GM23338 (cell line): ENCODE results near the gene NRCAM.

Experiments used
- CREB1 ChIP-seq: fragments of 250-450 bp; sonication (Bioruptor Pico); IDR thresholded peaks from 2 replicates; pipeline ENCODE4 v1.5.0; 2020; ENCODE audit warnings: low read depth, mild to moderate bottlenecking, moderate library complexity
- EZH2 ChIP-seq: fragments of 200-600 bp; sonication (generic); IDR thresholded peaks from one replicate; pipeline ENCODE4 v1.8.0; 2017; ENCODE audit warnings: antibody characterized with exemption, mild to moderate bottlenecking, low read depth; ENCODE audit not compliant: unreplicated experiment
- EZH2phosphoT487 ChIP-seq: fragments of 200-600 bp; sonication (generic); IDR thresholded peaks from one replicate; pipeline ENCODE4 v1.8.1; 2018; ENCODE audit warnings: antibody characterized with exemption; ENCODE audit not compliant: unreplicated experiment
- JUNB ChIP-seq: IDR thresholded peaks from one replicate; pipeline ENCODE4 v1.6.1; 2016; ENCODE audit warnings: antibody characterized with exemption; ENCODE audit not compliant: unreplicated experiment
- NANOG ChIP-seq: IDR thresholded peaks from 2 replicates; pipeline ENCODE4 v1.6.1; 2016; ENCODE audit warnings: antibody characterized with exemption, borderline replicate concordance
- POLR2AphosphoS5 ChIP-seq: IDR thresholded peaks from 2 replicates; pipeline ENCODE4 v1.6.1; 2016; ENCODE audit warnings: antibody characterized with exemption, low read depth
- ZNF114 ChIP-seq: fragments of 250-450 bp; sonication (Bioruptor Pico); IDR thresholded peaks from 2 replicates; pipeline ENCODE4 v1.5.0; 2020; ENCODE audit warnings: mild to moderate bottlenecking, moderate library complexity
- ZNF331 ChIP-seq: fragments of 250-450 bp; sonication (Bioruptor Pico); IDR thresholded peaks from 2 replicates; pipeline ENCODE4 v1.5.0; 2020; ENCODE audit warnings: low read depth, mild to moderate bottlenecking, moderate library complexity
- TF ChIP-seq, protein P1 (sequence below), 2 experiments: fragments of 200-600 bp in 1 of 2; sonication (generic) in 1 of 2; conservative IDR thresholded peaks; 2 replicates each; pipeline versions ENCODE4 v1.5.1 to v1.6.1; 2016 to 2017; ENCODE audit warnings: antibody characterized with exemption in 2 of 2, low read depth in 2 of 2, mild to moderate bottlenecking in 2 of 2, moderate library complexity in 1 of 2
- TF ChIP-seq, protein P2 (sequence below): IDR thresholded peaks from one replicate; pipeline ENCODE4 v1.6.1; 2018; ENCODE audit warnings: antibody characterized with exemption; ENCODE audit not compliant: unreplicated experiment
- TF ChIP-seq, protein P3 (sequence below): IDR thresholded peaks from 2 replicates; pipeline ENCODE4 v1.6.1; 2016; ENCODE audit warnings: antibody characterized with exemption

DNA sequence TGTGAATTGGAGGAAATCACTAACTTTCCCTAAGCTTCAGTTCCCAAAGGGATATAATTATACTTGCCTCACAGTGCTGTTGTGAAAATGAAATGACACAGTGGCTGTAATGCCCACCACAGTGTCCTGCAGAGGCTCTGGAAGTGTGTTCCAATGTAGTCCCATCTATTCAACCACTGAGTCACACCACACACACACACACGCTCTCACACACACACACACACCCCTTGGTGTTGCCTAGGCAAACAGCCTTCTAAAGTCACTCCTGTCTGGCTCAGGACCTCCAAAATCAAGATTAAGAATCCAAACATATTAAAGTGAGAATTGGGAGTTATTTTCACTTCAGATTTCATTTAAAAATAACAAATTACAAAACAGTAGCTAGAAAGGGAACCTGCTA lies 73.3 kb downstream of the NRCAM start:
- TF ChIP-seq, protein P1, sequence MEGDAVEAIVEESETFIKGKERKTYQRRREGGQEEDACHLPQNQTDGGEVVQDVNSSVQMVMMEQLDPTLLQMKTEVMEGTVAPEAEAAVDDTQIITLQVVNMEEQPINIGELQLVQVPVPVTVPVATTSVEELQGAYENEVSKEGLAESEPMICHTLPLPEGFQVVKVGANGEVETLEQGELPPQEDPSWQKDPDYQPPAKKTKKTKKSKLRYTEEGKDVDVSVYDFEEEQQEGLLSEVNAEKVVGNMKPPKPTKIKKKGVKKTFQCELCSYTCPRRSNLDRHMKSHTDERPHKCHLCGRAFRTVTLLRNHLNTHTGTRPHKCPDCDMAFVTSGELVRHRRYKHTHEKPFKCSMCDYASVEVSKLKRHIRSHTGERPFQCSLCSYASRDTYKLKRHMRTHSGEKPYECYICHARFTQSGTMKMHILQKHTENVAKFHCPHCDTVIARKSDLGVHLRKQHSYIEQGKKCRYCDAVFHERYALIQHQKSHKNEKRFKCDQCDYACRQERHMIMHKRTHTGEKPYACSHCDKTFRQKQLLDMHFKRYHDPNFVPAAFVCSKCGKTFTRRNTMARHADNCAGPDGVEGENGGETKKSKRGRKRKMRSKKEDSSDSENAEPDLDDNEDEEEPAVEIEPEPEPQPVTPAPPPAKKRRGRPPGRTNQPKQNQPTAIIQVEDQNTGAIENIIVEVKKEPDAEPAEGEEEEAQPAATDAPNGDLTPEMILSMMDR (conservative IDR thresholded peaks at IDR 0.05; ENCODE audit: low read depth in 2 of 2) = no peak
- no peak for TF ChIP-seq EZH2
- no peak for TF ChIP-seq EZH2phosphoT487
- no peak for TF ChIP-seq POLR2AphosphoS5
- TF ChIP-seq ZNF331 = no peak
- TF ChIP-seq, protein P2, sequence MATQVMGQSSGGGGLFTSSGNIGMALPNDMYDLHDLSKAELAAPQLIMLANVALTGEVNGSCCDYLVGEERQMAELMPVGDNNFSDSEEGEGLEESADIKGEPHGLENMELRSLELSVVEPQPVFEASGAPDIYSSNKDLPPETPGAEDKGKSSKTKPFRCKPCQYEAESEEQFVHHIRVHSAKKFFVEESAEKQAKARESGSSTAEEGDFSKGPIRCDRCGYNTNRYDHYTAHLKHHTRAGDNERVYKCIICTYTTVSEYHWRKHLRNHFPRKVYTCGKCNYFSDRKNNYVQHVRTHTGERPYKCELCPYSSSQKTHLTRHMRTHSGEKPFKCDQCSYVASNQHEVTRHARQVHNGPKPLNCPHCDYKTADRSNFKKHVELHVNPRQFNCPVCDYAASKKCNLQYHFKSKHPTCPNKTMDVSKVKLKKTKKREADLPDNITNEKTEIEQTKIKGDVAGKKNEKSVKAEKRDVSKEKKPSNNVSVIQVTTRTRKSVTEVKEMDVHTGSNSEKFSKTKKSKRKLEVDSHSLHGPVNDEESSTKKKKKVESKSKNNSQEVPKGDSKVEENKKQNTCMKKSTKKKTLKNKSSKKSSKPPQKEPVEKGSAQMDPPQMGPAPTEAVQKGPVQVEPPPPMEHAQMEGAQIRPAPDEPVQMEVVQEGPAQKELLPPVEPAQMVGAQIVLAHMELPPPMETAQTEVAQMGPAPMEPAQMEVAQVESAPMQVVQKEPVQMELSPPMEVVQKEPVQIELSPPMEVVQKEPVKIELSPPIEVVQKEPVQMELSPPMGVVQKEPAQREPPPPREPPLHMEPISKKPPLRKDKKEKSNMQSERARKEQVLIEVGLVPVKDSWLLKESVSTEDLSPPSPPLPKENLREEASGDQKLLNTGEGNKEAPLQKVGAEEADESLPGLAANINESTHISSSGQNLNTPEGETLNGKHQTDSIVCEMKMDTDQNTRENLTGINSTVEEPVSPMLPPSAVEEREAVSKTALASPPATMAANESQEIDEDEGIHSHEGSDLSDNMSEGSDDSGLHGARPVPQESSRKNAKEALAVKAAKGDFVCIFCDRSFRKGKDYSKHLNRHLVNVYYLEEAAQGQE = no peak
- no peak for TF ChIP-seq JUNB
- TF ChIP-seq CREB1 (CRISPR knock-in tag) = no peak
- no peak for TF ChIP-seq ZNF114 (CRISPR knock-in tag)
- TF ChIP-seq, protein P3, sequence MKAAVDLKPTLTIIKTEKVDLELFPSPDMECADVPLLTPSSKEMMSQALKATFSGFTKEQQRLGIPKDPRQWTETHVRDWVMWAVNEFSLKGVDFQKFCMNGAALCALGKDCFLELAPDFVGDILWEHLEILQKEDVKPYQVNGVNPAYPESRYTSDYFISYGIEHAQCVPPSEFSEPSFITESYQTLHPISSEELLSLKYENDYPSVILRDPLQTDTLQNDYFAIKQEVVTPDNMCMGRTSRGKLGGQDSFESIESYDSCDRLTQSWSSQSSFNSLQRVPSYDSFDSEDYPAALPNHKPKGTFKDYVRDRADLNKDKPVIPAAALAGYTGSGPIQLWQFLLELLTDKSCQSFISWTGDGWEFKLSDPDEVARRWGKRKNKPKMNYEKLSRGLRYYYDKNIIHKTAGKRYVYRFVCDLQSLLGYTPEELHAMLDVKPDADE = no peak
- TF ChIP-seq NANOG = no peak
